Suprapubic skin (tissue), 3 donors: ENCODE results near the gene RHBDF1.

Source experiments
- EP300 ChIP-seq: sonication (generic); formaldehyde crosslinking; IDR thresholded peaks from one replicate; pipeline ENCODE4 v1.6.1; 2017; ENCODE audit warnings: antibody characterized with exemption
- TF ChIP-seq, protein P1 (sequence below), 2 donors: fragments of 200-600 bp in 1 of 2; fragments of 450-650 bp in 1 of 2; sonication (generic) in 1 of 2; IDR thresholded peaks; one replicate each; pipeline ENCODE4 v1.5.1; 2016 to 2019; ENCODE audit warnings: antibody characterized with exemption in 2 of 2, mild to moderate bottlenecking in 1 of 2, moderate library complexity in 1 of 2

- TF ChIP-seq, protein P1, sequence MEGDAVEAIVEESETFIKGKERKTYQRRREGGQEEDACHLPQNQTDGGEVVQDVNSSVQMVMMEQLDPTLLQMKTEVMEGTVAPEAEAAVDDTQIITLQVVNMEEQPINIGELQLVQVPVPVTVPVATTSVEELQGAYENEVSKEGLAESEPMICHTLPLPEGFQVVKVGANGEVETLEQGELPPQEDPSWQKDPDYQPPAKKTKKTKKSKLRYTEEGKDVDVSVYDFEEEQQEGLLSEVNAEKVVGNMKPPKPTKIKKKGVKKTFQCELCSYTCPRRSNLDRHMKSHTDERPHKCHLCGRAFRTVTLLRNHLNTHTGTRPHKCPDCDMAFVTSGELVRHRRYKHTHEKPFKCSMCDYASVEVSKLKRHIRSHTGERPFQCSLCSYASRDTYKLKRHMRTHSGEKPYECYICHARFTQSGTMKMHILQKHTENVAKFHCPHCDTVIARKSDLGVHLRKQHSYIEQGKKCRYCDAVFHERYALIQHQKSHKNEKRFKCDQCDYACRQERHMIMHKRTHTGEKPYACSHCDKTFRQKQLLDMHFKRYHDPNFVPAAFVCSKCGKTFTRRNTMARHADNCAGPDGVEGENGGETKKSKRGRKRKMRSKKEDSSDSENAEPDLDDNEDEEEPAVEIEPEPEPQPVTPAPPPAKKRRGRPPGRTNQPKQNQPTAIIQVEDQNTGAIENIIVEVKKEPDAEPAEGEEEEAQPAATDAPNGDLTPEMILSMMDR (IDR thresholded peaks at IDR 0.05): no peak
- no peak for TF ChIP-seq EP300
Measured at GRCh38 chr16:37511-37910, 34.9 kb downstream of the RHBDF1 start.
